Adipocyte (in vitro differentiated cells): ENCODE measurements around the gene KAT6B.
A peak's percentile ranks its signal among the peaks of the same experiment; 100 is the strongest.

Source experiments
- DNase-seq: peaks from one replicate; pipeline ENCODE4 v3.0.0-alpha.2; 2015; ENCODE audit warnings: low read depth
- H3K27me3 ChIP-seq: replicated peaks from 2 replicates; pipeline ENCODE4 v1.7.0; 2013; ENCODE audit warnings: mild to moderate bottlenecking, low read length, moderate library complexity; ENCODE audit not compliant: control insufficient read depth, insufficient read depth
- H3K36me3 ChIP-seq: 2 replicates; pipeline ENCODE4 v1.7.0; 2013; ENCODE audit warnings: low read length, mild to moderate bottlenecking, moderate library complexity; ENCODE audit not compliant: control insufficient read depth, insufficient read depth, severe bottlenecking
- H3K4me1 ChIP-seq: 2 replicates; pipeline ENCODE4 v1.7.0; 2013; ENCODE audit warnings: mild to moderate bottlenecking, low read length, moderate library complexity; ENCODE audit not compliant: control insufficient read depth, insufficient read depth
- H3K4me3 ChIP-seq: 2 replicates; pipeline ENCODE4 v1.7.0; 2013; ENCODE audit warnings: mild to moderate bottlenecking, low read length, moderate library complexity
- H3K9ac ChIP-seq: 2 replicates; pipeline ENCODE4 v1.7.0; 2013; ENCODE audit warnings: mild to moderate bottlenecking, low read length, moderate library complexity
- H3K9me3 ChIP-seq: 2 replicates; pipeline ENCODE4 v1.7.0; 2013; ENCODE audit warnings: mild to moderate bottlenecking, low read length, moderate library complexity; ENCODE audit not compliant: control insufficient read depth

KAT6B gene

DNA sequence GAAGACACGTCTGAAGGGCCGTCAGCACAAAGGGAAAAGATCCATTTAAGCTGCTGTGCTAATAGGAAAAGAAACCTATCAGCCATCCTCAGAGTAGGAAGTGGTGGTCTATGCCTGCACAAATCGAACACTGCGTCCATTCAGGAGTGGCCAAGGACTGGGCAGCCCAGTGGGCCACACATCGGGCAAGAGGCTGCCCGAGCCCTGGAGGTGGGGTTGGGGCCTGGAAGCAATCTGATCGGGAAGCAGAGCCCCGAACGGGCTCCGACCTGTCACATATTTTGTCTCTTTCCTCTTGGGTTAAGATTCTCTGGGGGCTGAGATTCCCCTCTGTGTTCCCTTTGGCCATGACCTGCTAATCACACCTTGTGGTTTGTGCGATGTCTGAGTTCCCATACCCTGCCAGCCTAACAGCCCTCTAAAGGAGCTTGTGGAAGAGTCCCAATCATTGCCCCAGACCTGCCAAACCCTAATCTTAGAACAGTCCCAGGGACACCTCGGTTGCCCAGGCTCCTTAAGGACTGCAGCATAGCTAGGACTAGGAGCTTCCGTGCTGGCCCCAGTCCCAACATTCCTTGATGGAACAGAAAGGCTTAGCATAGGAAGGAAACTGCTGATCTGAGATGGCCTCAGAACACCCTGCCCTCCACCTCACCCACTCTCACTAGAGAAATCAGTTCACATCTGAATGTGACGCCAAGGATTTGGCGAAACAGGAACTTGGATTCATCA, 207.2 kb downstream of the KAT6B start:
- peaks cover 24% of the 10 kb centered on the region for H3K36me3 ChIP-seq
- DNase-seq: no peak
- H3K9ac ChIP-seq: no peak overlapping the region
- no peaks in the 10 kb centered on the region for H3K9me3 ChIP-seq
- H3K27me3 ChIP-seq: no peaks in the 10 kb centered on the region
- H3K4me1 ChIP-seq: no peaks in the 10 kb centered on the region
- H3K4me3 ChIP-seq: no peak overlapping the region

DNA sequence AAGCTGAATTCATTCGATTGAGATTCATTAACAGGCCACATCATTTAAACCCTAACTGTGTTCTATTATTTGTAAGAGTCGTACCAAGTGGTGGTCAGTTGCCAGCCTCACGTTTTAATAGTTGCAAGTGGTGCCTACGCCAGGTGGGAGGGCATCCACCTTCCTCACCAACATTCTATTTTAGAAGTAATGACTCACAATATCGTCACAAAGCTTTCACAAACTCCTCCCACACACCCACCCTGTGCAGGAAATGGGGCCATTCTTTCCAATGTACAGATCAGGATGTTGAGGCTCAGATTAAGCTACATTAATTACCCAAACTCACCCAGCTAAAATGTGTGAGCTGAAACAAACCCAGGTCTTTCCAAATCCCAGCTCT, 207.7 kb downstream of the KAT6B start:
- Histone ChIP-seq H3K4me3 (no peak overlapping the region), H3K9me3 (no peaks in the 10 kb centered on the region), H3K4me1 (no peaks in the 10 kb centered on the region), H3K9ac (no peak overlapping the region), H3K36me3 (peaks cover 18% of the 10 kb centered on the region), H3K27me3 (no peaks in the 10 kb centered on the region)
- DNase-seq: no peak

DNA sequence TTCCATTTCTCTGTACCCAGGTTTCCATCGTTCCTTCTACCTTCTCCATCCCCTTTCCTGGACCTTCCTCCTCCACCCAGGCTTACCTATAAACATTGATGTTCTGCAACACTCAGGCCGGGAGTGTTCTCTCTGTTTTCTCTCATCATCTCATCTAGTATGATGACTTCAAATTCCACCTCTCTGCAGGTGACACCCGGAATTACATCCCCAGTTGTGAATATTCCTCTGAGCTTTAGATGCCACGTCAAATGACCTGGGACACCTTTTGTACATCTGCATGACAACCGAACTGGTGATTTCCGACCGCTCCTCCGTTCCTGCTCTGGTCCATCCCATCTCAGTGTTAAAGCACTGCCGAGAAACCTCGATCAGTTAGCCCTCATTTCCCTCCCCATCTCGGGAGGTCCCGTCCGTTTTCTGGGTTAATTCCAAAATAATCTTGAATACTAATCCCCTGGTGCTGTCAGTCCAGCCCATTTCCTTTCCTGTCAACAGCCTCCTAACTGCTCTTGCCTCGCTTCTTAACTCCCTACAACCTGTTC, 208.4 kb downstream of the KAT6B start:
- no peaks in the 10 kb centered on the region for H3K27me3 ChIP-seq
- H3K9ac ChIP-seq: no peak overlapping the region
- no peak overlapping the region for H3K4me3 ChIP-seq
- peaks cover 12% of the 10 kb centered on the region for H3K36me3 ChIP-seq
- no peaks in the 10 kb centered on the region for H3K9me3 ChIP-seq
- no peak for DNase-seq
- no peaks in the 10 kb centered on the region for H3K4me1 ChIP-seq

DNA sequence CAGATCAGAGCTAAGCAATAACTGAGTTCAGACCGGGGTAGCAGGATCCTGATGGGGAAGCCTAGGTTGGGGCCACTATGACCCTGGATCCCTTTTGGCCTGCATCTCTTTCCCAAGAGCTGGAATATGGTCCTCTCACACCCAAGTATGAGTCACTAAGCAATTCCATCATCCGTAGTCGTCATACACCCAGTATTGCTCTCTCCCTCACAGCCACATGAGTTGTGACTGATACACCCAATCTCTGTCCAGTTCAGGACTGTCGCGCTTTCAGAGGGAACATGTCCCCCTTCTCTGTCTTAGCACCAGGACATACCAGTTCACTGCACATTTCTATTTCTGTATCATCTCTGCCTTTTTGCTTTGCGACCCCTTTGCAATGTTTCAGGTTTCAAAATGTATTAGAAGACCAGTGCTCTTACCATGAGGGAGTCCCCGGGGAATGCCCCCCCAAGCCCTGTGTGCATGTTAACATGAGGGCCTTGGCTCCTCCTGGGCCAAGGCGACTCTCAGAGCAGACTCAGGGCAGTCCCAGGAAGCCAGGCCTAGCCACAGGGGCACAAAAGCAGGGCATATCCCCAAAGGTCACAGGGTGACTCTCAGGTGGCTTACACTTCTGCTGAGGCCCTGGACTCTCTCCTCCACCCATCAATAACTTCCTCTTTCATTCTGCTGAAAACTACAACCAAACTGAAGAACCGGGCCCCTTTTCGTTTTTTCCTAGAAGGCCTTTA, 209.7 kb downstream of the KAT6B start:
- no peak overlapping the region for H3K4me3 ChIP-seq
- no peak overlapping the region for H3K9ac ChIP-seq
- no peaks in the 10 kb centered on the region for H3K4me1 ChIP-seq
- no peaks in the 10 kb centered on the region for H3K36me3 ChIP-seq
- H3K9me3 ChIP-seq: no peaks in the 10 kb centered on the region
- DNase-seq: peak; percentile 5
- H3K27me3 ChIP-seq: no peaks in the 10 kb centered on the region

DNA sequence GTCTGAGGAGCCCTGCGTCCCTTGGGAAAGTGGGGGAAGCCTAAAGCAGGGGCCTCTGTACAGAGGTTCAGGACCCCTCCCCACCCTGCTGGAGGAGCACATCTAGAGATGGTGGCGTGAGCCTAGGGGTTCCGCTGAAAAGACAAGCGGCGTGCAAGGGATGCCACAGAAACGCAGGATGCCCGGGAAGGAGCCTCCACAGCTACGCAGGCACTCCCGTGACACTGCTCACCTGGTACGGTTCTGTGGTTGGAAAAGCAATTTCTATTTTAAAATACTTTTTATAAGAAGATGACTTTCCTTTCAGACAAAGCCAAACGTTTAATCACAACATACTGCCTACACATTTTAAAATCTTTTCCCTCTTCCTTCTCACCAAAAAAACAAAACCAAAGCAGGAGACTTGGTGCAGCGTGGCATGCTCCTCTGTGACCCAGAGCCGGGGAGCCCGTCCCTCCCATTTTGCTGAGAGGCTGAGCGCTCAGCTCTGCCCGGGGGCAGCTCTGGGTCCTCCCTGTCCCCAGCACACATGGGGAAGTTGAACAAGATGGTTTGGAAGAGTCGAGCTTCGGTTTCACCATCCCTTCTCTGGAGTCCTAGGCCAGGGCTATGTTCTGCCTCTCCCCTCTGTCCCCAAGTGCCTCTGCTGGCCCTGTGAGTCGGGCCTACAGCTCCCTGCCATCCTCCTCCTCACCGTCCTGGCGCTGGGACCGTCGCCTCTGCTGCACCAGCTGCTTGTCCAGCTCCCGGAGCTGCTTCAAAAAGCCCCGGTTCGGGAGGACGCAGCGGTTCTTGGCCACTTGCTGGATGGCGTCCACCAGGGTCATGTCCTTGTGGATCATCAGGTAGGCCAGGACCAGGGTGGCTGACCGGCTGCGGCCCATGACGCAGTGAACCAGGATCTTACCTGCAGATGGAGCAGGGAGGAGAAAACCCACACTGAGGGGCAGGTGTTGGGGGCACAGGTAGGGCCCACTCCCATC, 211.1 kb downstream of the KAT6B start:
- Histone ChIP-seq H3K9ac (no peak overlapping the region), H3K9me3 (no peaks in the 10 kb centered on the region), H3K36me3 (no peaks in the 10 kb centered on the region), H3K4me1 (no peaks in the 10 kb centered on the region), H3K4me3 (no peak overlapping the region), H3K27me3 (no peaks in the 10 kb centered on the region)
- no peak for DNase-seq

DNA sequence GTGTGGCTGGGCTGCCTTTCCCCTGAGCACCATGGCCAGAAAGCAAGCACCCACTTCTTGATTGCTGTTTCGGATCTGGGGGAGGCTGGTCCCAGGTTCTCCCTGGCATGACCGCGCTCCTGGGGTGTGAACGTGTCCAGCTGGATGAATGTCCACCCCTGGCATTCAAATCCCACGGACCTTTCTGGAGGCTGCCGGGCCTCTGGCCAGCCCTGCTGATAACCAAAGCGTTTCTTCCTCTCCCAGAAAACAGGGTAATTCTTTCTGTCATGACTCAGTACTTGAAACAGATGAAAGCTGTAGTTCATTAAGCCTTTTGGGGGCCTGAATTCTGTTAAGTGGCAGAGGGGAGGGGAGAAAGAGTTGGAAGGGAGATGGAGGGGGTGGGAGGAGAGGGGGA, 211.9 kb downstream of the KAT6B start:
- no peaks in the 10 kb centered on the region for H3K27me3 ChIP-seq
- no peak overlapping the region for H3K9ac ChIP-seq
- no peaks in the 10 kb centered on the region for H3K9me3 ChIP-seq
- peak; percentile 71 for DNase-seq
- H3K36me3 ChIP-seq: no peaks in the 10 kb centered on the region
- no peak overlapping the region for H3K4me3 ChIP-seq
- no peaks in the 10 kb centered on the region for H3K4me1 ChIP-seq

DNA sequence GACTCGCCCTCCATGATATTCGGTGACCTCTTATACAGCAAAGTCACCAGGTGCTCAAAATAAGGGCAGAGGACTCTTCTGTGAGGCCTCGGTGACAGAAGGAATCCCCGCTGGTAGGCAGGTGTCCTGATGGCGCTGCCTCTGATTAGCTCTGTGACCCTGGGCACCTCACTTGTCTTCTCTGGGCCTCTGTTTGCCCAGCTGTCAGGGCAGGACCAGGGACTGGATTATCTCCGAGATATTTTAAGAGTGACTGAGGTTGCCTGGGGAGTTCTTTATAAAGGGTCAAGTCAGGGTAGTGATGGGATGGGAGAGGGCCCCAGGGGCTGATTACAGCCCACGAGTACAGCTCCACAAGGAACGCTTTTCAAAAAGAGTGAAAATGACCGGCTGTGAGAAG, 214.2 kb downstream of the KAT6B start:
- Histone ChIP-seq H3K4me3 (no peak overlapping the region), H3K9me3 (no peaks in the 10 kb centered on the region), H3K36me3 (no peaks in the 10 kb centered on the region), H3K27me3 (no peaks in the 10 kb centered on the region), H3K4me1 (no peaks in the 10 kb centered on the region), H3K9ac (no peak overlapping the region)
- DNase-seq: no peak

DNA sequence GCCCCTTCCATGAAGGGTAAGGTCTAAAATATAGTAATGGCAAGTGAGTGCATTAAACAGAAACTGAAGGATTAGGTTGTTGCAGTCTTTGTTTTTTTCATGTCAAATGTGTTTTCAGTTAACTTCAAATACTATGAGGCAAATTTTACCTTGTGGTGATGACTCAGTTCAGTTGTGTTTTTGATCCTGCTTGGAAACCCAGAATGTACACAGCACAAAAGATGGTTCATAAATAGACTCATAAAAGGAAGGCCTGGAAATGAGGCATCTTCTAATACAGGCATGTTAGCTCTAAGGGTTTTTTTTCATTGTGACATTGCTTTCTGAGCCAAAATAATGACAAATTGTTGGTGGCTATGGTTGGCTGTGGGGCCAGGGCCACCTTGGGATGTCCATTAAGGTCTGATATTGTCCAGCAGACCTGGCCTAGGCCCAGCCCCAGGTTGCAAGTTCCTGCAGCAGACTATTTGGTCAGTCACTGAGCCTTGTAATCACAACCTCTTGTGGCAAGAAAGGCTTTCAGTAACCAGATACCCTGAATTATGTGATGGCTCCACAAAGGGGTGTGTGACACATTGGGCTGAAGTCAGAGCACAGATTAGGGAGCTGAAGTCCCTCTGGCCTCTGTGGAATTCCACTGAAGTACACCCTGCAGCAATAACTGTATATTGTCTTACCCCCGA, 216.0 kb downstream of the KAT6B start:
- Histone ChIP-seq H3K9me3 (no peaks in the 10 kb centered on the region), H3K9ac (no peak overlapping the region), H3K36me3 (no peaks in the 10 kb centered on the region), H3K4me3 (no peak overlapping the region), H3K4me1 (no peaks in the 10 kb centered on the region), H3K27me3 (no peaks in the 10 kb centered on the region)
- DNase-seq: peak; percentile 79

DNA sequence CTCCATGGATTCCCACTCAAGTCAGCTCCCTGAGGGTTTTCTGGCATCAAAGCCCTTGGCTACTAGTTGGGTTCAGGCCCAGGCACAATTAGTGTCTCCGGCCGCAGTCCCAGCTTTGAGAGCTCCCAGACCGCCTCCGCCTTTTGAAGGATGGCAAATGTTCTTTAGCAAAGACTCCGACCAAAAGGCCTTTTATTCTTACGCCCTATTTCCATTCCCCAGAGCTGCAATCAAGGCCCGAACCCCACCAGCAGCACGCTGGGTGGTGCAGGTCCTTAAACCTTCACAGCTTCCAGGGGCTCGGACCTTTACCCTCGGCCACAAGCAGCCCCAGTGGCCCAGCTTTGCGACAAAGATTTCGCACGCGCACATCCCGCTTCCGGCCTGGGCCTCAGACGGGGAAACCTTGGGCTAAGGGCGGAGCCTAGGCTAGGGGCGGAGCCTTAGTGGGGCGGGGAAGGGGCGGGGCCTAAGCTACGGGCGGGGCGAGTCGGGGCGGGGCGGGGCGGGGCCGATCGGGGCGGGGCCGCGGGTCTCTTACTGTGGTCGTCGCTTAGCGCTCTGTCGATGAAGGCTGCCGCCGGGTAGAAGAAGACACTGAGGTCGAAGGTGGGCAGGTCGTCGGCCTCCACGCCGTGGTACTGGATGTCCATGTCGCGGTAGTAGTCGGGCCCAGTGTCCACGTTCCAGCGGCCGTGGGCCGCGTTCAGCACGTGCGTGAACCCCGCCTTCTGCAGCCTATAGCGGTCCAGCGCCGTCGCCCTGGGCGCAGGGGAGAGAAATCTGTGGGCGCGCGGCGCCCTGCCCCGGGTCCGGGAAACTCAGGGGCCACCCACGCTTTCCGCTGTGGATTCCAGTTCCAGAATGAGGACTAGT, 217.1 kb downstream of the KAT6B start:
- no peak for DNase-seq

DNA sequence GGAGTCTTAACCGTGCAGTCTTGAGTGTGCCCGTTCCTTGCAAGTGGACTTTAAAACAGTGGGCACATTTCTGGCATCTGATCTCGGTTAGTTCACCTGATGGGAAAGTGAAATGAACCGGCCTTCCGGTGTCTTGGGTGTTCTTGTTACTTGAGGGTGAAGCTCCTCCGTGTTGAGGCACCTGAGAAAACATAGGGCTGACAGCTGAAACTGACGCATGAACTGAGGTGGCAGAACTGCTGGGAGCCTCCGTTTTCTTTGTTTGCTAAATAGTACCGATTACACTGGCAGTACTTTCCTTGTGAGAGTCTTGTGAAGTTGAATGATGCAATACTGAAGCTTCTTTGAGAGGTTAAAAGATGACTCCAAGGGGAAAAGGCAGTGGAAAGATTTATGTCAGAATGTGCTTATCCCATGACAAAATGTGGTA, 222.3 kb downstream of the KAT6B start:
- Histone ChIP-seq H3K36me3 (no peaks in the 10 kb centered on the region), H3K4me1 (peaks cover 16% of the 10 kb centered on the region), H3K27me3 (no peaks in the 10 kb centered on the region), H3K9me3 (no peaks in the 10 kb centered on the region), H3K9ac (no peak overlapping the region), H3K4me3 (no peak overlapping the region)
- peak; percentile 57 for DNase-seq

More for the DNA sequence above, 217.1 kb downstream of the KAT6B start:
- Histone ChIP-seq H3K9me3 (no peaks in the 10 kb centered on the region), H3K36me3 (no peaks in the 10 kb centered on the region), H3K9ac (no peak overlapping the region), H3K4me3 (no peak overlapping the region), H3K4me1 (peaks cover 1% of the 10 kb centered on the region), H3K27me3 (no peaks in the 10 kb centered on the region)
